H1 (cell line): ENCODE data around the gene CRYBB3. TPM values are rescaled to one million over a fixed set of nuclear protein-coding genes. Genes with fewer than 3 reads are reported as not detected.

ENCODE experiments used
- CTCF ChIA-PET: fragments of 300-600 bp; sonication (Branson Sonifier 250); formaldehyde crosslinking; loops from one replicate; lab custom pipeline; 2021; ENCODE audit not compliant: partially characterized antibody; lab: Charles Lee
- POLR2A ChIA-PET: fragments of 300-600 bp; sonication (Branson Sonifier 250); formaldehyde crosslinking; loops from one replicate; lab custom pipeline; 2021; ENCODE audit warnings: inconsistent platforms; ENCODE audit not compliant: partially characterized antibody; lab: Charles Lee
- DNase-seq, 2 experiments: peaks; one replicate each; pipeline versions ENCODE4 v3.0.0 to v3.0.0-alpha.2; 2010 to 2022; ENCODE audit warnings: low spot score in 2 of 2, low read depth in 1 of 2, mixed read lengths in 1 of 2
- FAIRE-seq: peaks from 2 replicates; lab custom pipeline; 2011; peaks lifted over from hg19 to GRCh38; lab: Jason Lieb, UNC
- H2AFZ ChIP-seq: 2 replicates; pipeline ENCODE4 v1.8.1; 2012; ENCODE audit warnings: low read length, inconsistent platforms
- H2AK5ac ChIP-seq: 2 replicates; pipeline ENCODE4 v1.6.1; 2013; ENCODE audit warnings: low read depth, low read length
- H2BK120ac ChIP-seq: replicated peaks from 2 replicates; pipeline ENCODE3; 2013; ENCODE audit warnings: low read depth, low read length, inconsistent platforms
- H2BK12ac ChIP-seq: 2 replicates; pipeline ENCODE4 v1.6.1; 2013; ENCODE audit warnings: low read depth, low read length
- H2BK15ac ChIP-seq: 2 replicates; pipeline ENCODE4 v1.6.1; 2013; ENCODE audit warnings: low read length
- H2BK20ac ChIP-seq: 2 replicates; pipeline ENCODE4 v1.6.1; 2013; ENCODE audit warnings: low read length
- H2BK5ac ChIP-seq: 2 replicates; pipeline ENCODE4 v1.6.1; 2013; ENCODE audit warnings: low read depth, low read length
- H3K14ac ChIP-seq: 2 replicates; pipeline ENCODE4 v1.6.1; 2013; ENCODE audit warnings: inconsistent platforms; ENCODE audit not compliant: insufficient read length
- H3K18ac ChIP-seq: 2 replicates; pipeline ENCODE4 v1.6.1; 2013; ENCODE audit warnings: low read length; ENCODE audit errors: extremely low read depth
- H3K23ac ChIP-seq: 2 replicates; pipeline ENCODE4 v1.6.1; 2013; ENCODE audit warnings: inconsistent platforms; ENCODE audit not compliant: insufficient read length
- H3K23me2 ChIP-seq: 2 replicates; pipeline ENCODE4 v1.6.1; 2013; ENCODE audit warnings: low read depth, low read length
- H3K27ac ChIP-seq: 2 replicates; pipeline ENCODE4 v1.6.1; 2011; ENCODE audit warnings: low read depth, low read length, inconsistent platforms
- H3K27me3 ChIP-seq, 4 experiments: replicated peaks in 1 of 4; 1 replicate in 1 of 4; 2 replicates in 3 of 4; pipeline versions ENCODE4 v1.6.1 to v1.8.1; 2011 to 2013; ENCODE audit warnings: low read length in 3 of 4, mild to moderate bottlenecking in 3 of 4, inconsistent platforms in 2 of 4, mixed read lengths in 2 of 4, moderate library complexity in 1 of 4; ENCODE audit not compliant: control insufficient read depth in 3 of 4, insufficient read depth in 3 of 4; ENCODE audit errors: extremely low read depth in 1 of 4
- H3K36me3 ChIP-seq, 4 experiments: 2 replicates each; pipeline versions ENCODE4 v1.6.1 to v1.8.1; 2011 to 2013; ENCODE audit warnings: mild to moderate bottlenecking in 4 of 4, low read length in 3 of 4, moderate library complexity in 2 of 4, control low read depth in 1 of 4, inconsistent platforms in 1 of 4; ENCODE audit not compliant: insufficient read depth in 4 of 4, control insufficient read depth in 2 of 4
- H3K4ac ChIP-seq: replicated peaks from 2 replicates; pipeline ENCODE3; 2013; ENCODE audit warnings: low read length, low read depth, mixed read lengths, inconsistent platforms; ENCODE audit not compliant: insufficient read length
- H3K4me1 ChIP-seq, 4 experiments: replicated peaks in 1 of 4; 1 replicate in 1 of 4; 2 replicates in 3 of 4; pipeline versions ENCODE4 v1.6.1 to v1.8.1; 2011 to 2013; ENCODE audit warnings: low read length in 3 of 4, inconsistent platforms in 2 of 4, mixed read lengths in 1 of 4; ENCODE audit not compliant: insufficient read depth in 4 of 4, control insufficient read depth in 3 of 4
- H3K4me2 ChIP-seq, 2 experiments: 2 replicates each; pipeline versions ENCODE4 v1.6.1 to v1.8.1; 2011 to 2013; ENCODE audit warnings: low read depth in 2 of 2, low read length in 2 of 2, control low read depth in 1 of 2, inconsistent platforms in 1 of 2, mild to moderate bottlenecking in 1 of 2; ENCODE audit not compliant: insufficient read depth in 1 of 2
- H3K4me3 ChIP-seq, 4 experiments: fragments of 200-600, 300-600 bp in 1 of 4; sonication (generic), shearing (Covaris generic), sonication (Bioruptor Twin) in 1 of 4; 2 replicates each; pipeline versions ENCODE4 v1.5.1 to v1.8.1; 2011 to 2016; ENCODE audit warnings: low read length in 4 of 4, low read depth in 3 of 4, control low read depth in 2 of 4, inconsistent platforms in 2 of 4, mild to moderate bottlenecking in 2 of 4, mixed read lengths in 1 of 4, moderate library complexity in 1 of 4; ENCODE audit not compliant: insufficient read depth in 2 of 4; ENCODE audit errors: extremely low read depth in 1 of 4
- H3K56ac ChIP-seq: replicated peaks from 2 replicates; pipeline ENCODE3; 2013; ENCODE audit warnings: low read depth, mild to moderate bottlenecking, mixed read lengths, low read length, inconsistent platforms; ENCODE audit not compliant: insufficient read length
- H3K79me1 ChIP-seq: 2 replicates; pipeline ENCODE4 v1.6.1; 2013; ENCODE audit warnings: low read depth, low read length, control low read depth
- H3K79me2 ChIP-seq, 2 experiments: 2 replicates each; pipeline versions ENCODE4 v1.6.1 to v1.8.1; 2012 to 2013; ENCODE audit warnings: low read length in 2 of 2, mild to moderate bottlenecking in 2 of 2, inconsistent platforms in 1 of 2; ENCODE audit not compliant: insufficient read depth in 2 of 2, control insufficient read depth in 1 of 2
- H3K9ac ChIP-seq, 4 experiments: replicated peaks in 1 of 4; 1 replicate in 1 of 4; 2 replicates in 3 of 4; pipeline versions ENCODE4 v1.6.1 to v1.8.1; 2011 to 2013; ENCODE audit warnings: low read depth in 3 of 4, low read length in 3 of 4, control low read depth in 2 of 4, mild to moderate bottlenecking in 2 of 4, moderate library complexity in 2 of 4, inconsistent platforms in 1 of 4; ENCODE audit errors: extremely low read depth in 1 of 4
- H3K9me3 ChIP-seq, 2 experiments: 2 replicates each; pipeline versions ENCODE4 v1.6.1 to v1.8.1; 2012 to 2013; ENCODE audit warnings: mild to moderate bottlenecking in 2 of 2, moderate library complexity in 2 of 2, control low read depth in 1 of 2, inconsistent platforms in 1 of 2, low read depth in 1 of 2, low read length in 1 of 2, mixed read lengths in 1 of 2; ENCODE audit not compliant: insufficient read depth in 2 of 2
- H4K20me1 ChIP-seq, 2 experiments: replicated peaks in 1 of 2; 2 replicates each; pipeline versions ENCODE3 to v1.8.1; 2011 to 2013; ENCODE audit warnings: inconsistent platforms in 2 of 2, low read length in 2 of 2, mild to moderate bottlenecking in 1 of 2; ENCODE audit not compliant: insufficient read depth in 2 of 2, control insufficient read depth in 1 of 2
- H4K5ac ChIP-seq: 2 replicates; pipeline ENCODE4 v1.6.1; 2013; ENCODE audit warnings: low read length, low read depth, mixed read lengths, inconsistent platforms; ENCODE audit not compliant: insufficient read length
- H4K8ac ChIP-seq: 2 replicates; pipeline ENCODE4 v1.8.0; 2013; ENCODE audit warnings: mild to moderate bottlenecking, moderate library complexity, low read length, inconsistent platforms; ENCODE audit not compliant: insufficient read depth; ENCODE audit errors: extremely low read depth
- H4K91ac ChIP-seq: replicated peaks from 2 replicates; pipeline ENCODE3; 2013; ENCODE audit warnings: low read length, mixed read lengths, inconsistent platforms; ENCODE audit not compliant: insufficient read length
- CEBPB ChIP-seq: IDR thresholded peaks from 2 replicates; pipeline ENCODE4 v1.6.1; 2012; ENCODE audit warnings: low read depth, low read length
- GABPA ChIP-seq: IDR thresholded peaks from 2 replicates; pipeline ENCODE4 v1.6.1; 2011; ENCODE audit warnings: mild to moderate bottlenecking, low read length, moderate library complexity, borderline replicate concordance; ENCODE audit not compliant: insufficient read depth
- RFX5 ChIP-seq: IDR thresholded peaks from 2 replicates; pipeline ENCODE4 v1.6.1; 2011; ENCODE audit warnings: low read depth, low read length, improper control_type of control experiment, borderline replicate concordance
- SAP30 ChIP-seq: fragments of 300-600 bp; sonication (generic); IDR thresholded peaks from 2 replicates; pipeline ENCODE4 v1.7.1; 2012; ENCODE audit warnings: low read length, moderate library complexity, mild to moderate bottlenecking, inconsistent platforms; ENCODE audit not compliant: insufficient read depth, insufficient replicate concordance
- SIX5 ChIP-seq: IDR thresholded peaks from 2 replicates; pipeline ENCODE4 v1.6.1; 2011; ENCODE audit warnings: mild to moderate bottlenecking, low read depth, low read length
- WGBS, 2 experiments: shearing (Covaris generic) in 1 of 2; methylation state at CpG; one replicate each; pipeline versions ENCODE4 v1.1.6 to v1.1.7; 2013 to 2015; ENCODE audit warnings: low lambda C conversion rate in 2 of 2, mixed read lengths in 2 of 2, inconsistent platforms in 1 of 2, low coverage in 1 of 2, missing lambda C conversion rate in 1 of 2; ENCODE audit not compliant: insufficient replicate concordance in 2 of 2, insufficient coverage in 1 of 2, insufficient read length in 1 of 2; ENCODE audit errors: extremely low coverage in 1 of 2, missing lambda C conversion rate in 1 of 2; 5-methylcytosine and 5-hydroxymethylcytosine counted together
- polyA plus RNA-seq, 7 experiments: library from polyadenylated mRNA; depleted of rRNA in 3 of 7; stranded (reverse) in 5 of 7; unstranded in 2 of 7; fragments of >200 nt in 5 of 7; fragments of 200-250 nt in 2 of 7; gene quantifications; 1 replicate in 5 of 7; 2 replicates in 1 of 7; 4 replicates in 1 of 7; pipeline versions ENCODE4 v1.2.1 to v1.2.3, GENCODE V29; 2011 to 2013; ENCODE audit warnings: missing spikeins in 2 of 7, mixed read lengths in 2 of 7
- total RNA-seq: library from RNA; stranded (reverse); fragmentation: NEBNext Ultra II Directional; extraction: Animal tissue kit (Norgen Biotek cat#: 25700); gene quantifications from 2 replicates; pipeline ENCODE4 v1.2.1, GENCODE V29; 2021

The CRYBB3 gene
- total and polyA plus RNA-seq, 2 of the 8 experiments (the other 6 are each of a cell fraction or from before 2014, with no cell fraction given): 0.44 to 0.58 TPM

DNA sequence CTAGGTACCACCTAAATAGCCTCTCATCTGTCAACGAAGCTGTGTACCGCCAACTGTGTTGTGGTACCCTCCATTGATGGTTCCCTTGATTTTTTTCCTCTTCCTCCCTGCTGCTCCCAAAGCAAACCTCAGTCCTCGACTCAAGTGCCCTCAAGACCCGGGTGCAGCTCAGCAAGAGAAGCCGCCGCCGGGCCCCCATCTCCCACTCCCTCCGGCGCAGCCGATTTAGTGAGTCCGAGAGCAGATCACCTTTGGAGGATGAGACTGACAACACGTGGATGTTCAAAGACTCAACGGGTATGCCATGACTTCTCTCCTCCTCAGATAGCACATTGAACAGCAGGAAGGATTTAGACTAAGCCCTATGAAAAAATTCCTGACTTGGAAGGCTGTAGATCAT is 22.4 kb upstream of the CRYBB3 start:
- no peak for FAIRE-seq
- Histone ChIP-seq H3K56ac (no peak overlapping the region), H4K91ac (no peak overlapping the region), H3K9ac (no peak overlapping the region), H3K4ac (no peak overlapping the region), H3K36me3 (no peaks in the 10 kb centered on the region; a peak in 3 of 8 replicates), H3K27ac (no peak overlapping the region), H3K23ac (no peak overlapping the region), H4K20me1 (no peaks in the 10 kb centered on the region), H2BK12ac (no peak overlapping the region), H3K79me1 (no peaks in the 10 kb centered on the region), H3K4me1 (0 out of 7 replicates have a peak, but pooled peaks cover 0 to 4% (median 0%) of the 10 kb centered on the region in 4 experiments), H4K8ac (no peak overlapping the region), H3K9me3 (no peaks in the 10 kb centered on the region; a peak in 1 of 4 replicates), H3K23me2 (no peaks in the 10 kb centered on the region), H2AK5ac (no peak overlapping the region), H2BK5ac (no peak overlapping the region), H3K79me2 (no peaks in the 10 kb centered on the region), H2BK15ac (no peak overlapping the region), H3K14ac (no peak overlapping the region), H2BK120ac (no peak overlapping the region), H3K4me3 (no peak overlapping the region), H3K27me3 (no peaks in the 10 kb centered on the region), H3K18ac (no peak overlapping the region), H2AFZ (no peak overlapping the region), H4K5ac (no peak overlapping the region), H2BK20ac (no peak overlapping the region), H3K4me2 (no peak overlapping the region)
- TF ChIP-seq SIX5: no peak
- no peak for TF ChIP-seq SAP30
- no peak for TF ChIP-seq CEBPB
- TF ChIP-seq RFX5: no peak
- TF ChIP-seq GABPA: no peak
- CTCF ChIA-PET: interaction anchor here (0.9 to 1.6 kb wide), 5 partner anchors 23 to 239 kb away, joined by 3 to 4 read pairs (median 3); partner anchors contain the start of gene CRYBB3
- POLR2A ChIA-PET: interaction anchor here (0.5 kb wide), 1 partner anchor 257 kb away, joined by 3 read pairs; no protein-coding TSS in a partner anchor
- 90% methylated on average over 13 of the region's 13 CpGs; no CpG with 5 or more reads in 1 of the 2 experiments for WGBS, 2 experiments
- no peak for DNase-seq
